ENCODE results near the gene PRKAB1.
"Not testable (repeated sequence)": the region's sequence is repeated elsewhere in the genome, so short reads cannot be mapped to it uniquely, and the experiment has no call there.

PRKAB1 gene, protein sequence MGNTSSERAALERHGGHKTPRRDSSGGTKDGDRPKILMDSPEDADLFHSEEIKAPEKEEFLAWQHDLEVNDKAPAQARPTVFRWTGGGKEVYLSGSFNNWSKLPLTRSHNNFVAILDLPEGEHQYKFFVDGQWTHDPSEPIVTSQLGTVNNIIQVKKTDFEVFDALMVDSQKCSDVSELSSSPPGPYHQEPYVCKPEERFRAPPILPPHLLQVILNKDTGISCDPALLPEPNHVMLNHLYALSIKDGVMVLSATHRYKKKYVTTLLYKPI

DNA sequence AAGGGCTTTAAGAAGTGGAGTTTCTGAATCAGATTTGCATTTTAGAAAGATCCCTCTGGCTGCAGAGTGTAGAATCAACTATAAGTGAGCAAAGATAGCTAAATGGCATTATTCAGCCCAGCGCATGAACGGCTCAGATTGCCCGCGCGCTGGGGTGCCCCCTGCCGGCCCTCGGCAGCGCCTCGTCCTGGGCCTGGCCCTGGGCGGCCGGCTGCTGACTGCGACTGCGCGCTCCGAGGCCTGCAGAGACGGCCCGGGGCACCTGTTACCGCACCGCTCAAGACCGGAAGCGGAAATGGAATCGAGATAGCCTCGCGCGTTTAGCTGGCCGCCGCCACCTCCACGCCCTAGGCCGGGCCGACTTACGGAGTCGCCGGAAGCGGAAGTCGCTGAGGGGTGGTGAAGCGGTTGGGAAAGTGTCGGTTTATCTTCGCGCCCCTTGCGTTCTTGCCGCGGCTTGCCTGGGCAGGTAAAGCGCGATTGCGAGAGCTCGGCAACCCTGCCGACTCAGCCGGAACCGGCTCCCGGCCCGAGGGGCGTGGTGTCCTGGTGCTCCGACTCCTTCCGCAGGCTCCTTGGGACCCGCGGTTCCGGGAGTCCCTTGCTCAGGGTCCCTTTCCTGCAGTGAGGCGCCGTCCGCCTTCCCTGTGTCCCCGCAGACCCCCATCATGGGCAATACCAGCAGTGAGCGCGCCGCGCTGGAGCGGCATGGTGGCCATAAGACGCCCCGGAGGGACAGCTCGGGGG, at the start of gene PRKAB1:
Gene PRKAB1, plus strand, starts transcription at position 557 of the 747 bp plus-strand sequence. Its CDS starts 112 bp downstream, at position 669.
- peak; percentile 97 for DNase-seq

DNA sequence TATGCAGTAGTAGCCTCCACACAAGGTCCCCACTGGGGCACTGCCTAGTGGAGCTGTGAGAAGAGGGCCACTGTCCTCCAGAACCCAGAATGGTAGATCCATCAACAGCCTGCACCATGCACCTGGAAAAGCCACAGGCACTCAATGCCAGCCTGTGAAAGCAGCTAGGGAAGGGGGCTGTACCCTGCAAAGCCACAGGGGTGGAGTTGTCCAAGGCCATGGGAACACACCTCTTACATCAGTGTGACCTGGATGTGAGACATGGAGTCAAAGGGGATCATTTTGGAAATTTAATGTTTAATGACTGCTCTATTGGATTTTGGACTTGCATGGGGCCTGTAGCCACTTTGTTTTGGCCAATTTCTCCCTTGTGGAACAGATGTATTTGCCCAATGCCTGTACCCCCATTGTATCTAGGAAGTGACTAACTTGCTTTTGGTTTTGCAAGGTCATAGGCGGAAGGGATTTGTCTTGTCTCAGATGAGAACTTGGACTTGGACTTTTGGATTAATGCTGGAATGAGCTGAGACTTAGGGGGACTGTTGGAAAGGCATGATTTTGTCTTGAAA, 49.5 kb upstream of the PRKAB1 start:
- not testable (repeated sequence) for DNase-seq

DNA sequence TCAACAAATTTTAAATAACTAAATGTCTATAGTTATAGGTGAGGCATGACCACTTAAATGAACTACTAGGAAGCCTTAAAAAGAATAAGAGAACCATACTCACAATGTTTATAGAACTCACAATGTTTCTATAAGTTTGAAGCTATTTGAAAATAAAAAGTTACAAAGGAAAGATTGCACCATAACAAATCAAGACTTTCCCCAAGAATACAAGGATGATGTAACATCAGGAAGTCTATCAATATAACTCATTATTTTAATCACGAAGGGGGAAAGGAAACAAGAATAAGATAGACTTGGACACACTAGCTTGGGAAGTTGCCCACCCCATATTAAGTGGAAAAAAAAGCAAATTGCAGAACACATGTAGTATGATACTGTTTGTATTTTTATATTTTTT, 47.4 kb upstream of the PRKAB1 start:
- no peak for DNase-seq

DNA sequence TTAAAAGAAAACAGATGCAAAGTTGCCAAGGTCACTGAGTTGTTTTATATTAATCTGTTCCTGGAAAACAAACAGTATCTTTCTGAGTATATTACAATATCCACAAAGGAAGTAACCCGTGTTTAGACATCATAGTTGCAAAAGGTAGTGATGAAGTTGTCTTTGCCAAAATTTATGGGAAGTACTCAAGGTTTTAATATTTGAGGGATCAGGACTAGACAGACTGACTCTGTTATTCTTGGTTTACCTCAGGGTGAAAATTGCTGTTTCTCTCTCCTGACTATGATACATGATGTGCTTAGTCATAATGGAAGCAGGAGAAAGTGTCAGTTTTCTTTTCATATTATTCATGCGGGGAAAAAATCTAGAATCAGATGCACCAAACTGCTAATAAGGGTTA, 46.1 kb upstream of the PRKAB1 start:
- no peak for DNase-seq

DNA sequence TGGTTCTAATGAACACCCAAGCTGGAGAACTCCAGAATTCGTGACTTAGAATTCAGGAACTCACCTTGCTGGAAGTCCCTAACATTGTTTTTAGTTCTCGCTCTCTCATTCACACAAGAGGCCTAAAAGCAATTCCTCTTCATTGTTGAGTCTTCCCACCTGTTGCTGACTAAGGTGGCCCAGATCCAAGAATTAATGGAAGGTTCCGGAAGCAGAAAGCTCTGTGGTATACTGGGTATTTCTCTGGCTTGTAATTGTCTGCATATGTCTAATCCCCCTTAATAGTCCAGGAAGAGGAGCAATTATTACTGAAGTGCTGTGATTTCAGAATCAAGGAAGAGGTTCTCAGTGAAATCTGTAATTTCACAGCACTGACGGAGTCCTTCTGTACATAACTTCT, 43.0 kb upstream of the PRKAB1 start:
- DNase-seq: no peak

DNA sequence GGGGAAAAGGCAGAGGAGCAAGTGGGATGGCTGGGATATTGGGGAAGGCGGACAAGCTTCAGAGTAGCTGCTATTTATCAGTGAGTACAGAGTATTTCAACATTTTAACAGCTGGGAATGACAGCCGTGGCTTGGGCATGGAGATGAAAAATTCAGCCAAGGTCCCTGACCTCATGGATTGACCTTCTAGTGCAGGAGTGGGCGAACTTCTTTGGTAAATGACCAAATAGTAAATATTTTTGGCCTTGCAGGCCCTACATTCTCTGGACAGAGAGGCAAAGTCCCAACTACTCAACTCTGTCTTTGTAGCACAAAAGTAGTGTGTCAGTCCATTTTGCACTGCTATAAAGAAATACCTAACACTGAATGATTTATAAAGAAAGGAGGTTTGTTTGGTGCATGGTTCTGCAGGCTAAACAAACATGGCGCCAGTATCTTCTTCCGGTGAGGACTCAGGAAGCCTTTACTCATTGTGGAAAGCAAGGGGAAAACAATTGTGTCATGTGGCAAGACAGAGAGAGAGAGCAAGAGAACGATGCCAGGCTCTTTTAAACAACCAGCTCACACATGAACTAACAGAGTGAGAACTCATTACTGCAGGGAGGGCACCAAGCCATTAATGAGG, 40.8 kb upstream of the PRKAB1 start:
- DNase-seq: no peak

DNA sequence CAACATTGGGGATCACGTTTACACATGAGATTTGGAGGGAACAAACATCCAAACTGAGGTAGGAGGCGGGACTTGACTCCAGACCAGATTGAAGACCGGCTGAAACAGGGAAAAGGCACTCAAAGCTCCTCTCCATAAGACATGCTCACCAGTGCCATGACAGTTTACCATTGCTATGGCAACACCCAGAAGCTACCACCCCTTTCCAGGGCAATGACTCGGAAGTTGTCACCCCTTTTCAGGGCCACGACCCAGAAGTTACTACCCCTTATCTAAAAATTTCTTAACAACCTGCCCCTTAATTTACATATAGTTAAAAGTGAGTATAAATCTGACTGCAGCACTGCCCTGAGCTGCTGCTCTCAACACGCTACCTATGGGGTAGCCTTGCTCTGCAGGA, 40.2 kb upstream of the PRKAB1 start:
- no peak for DNase-seq

DNA sequence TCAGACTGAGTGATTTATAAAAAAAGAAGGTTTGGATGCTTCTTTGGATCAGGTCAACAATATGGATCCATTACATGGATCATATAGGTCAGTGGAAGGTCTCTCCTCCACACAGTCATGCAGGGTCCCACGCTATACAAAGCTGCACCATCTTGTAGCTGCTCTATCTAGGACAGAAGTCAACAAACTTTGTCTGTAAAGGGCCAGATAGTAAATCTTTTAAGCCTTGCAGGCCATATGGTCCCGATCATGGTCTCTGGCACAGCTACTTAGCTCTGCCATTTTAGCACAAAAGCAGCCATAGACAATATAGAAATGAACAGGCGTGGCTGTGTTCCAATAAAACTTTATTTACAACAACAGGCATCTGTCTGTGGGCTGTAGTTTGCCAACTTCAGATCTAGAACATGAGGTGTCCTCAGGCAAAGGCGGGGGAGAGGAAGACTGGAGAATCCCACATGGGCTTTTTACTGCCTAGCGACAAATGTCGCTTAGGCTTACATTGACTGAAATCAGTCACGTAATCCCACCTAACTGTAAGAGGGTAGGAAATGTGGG, 37.6 kb upstream of the PRKAB1 start:
- DNase-seq: no peak

- no peak for DNase-seq
Observed at GRCh38 chr12:119630962-119631550, 36.9 kb upstream of the PRKAB1 start.

- no peak for DNase-seq
Observed at GRCh38 chr12:119631930-119632678, 35.8 kb upstream of the PRKAB1 start.

- no peak for DNase-seq
Observed at GRCh38 chr12:119634743-119635142, 33.2 kb upstream of the PRKAB1 start.

GRCh38 chr12:119642986-119643385, 24.9 kb upstream of the PRKAB1 start:
- DNase-seq: no peak

DNA sequence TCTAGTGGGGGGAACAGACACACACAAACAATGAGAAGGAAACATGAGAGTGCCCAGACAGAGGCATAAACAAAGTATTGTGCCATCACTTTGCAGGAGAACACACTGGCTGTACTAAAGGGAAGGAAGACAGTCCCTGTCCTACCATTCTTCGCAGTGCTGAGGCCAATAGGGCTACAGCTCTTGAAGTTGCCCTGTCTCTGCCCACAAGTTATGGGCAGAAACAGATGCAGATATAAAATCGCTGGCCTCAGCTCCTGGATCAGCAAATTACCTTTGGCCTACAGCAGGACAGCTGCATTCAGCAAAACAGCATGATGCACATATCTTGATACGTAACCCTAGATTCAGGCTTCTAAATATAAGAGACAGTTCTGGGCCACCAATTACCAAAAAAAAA, 23.0 kb upstream of the PRKAB1 start:
- no peak for DNase-seq

DNA sequence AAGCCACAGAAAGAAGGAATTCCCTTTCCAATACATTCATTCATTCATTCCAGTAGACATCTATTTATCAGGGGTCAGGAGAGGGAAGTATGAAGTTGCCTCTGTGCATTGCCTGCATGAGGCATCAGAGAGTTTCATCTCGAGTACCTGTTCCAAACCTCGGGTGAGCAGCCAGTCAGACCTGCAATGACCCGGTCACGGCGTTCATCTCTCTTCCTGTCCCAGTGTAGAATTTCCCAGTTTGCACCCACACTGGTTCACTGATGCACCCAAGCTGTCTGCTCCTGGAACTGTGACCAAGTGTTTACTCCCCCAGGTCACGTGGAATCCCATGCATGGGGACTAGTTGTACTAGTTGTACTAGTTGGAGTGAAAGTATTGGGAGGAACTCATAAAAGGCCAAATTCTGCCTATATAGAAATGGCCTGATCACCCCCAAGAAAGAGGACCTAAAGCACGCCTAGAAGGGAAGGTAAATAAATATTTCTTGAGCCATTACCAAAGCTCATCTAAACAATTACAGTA, 22.3 kb upstream of the PRKAB1 start:
- no peak for DNase-seq

DNA sequence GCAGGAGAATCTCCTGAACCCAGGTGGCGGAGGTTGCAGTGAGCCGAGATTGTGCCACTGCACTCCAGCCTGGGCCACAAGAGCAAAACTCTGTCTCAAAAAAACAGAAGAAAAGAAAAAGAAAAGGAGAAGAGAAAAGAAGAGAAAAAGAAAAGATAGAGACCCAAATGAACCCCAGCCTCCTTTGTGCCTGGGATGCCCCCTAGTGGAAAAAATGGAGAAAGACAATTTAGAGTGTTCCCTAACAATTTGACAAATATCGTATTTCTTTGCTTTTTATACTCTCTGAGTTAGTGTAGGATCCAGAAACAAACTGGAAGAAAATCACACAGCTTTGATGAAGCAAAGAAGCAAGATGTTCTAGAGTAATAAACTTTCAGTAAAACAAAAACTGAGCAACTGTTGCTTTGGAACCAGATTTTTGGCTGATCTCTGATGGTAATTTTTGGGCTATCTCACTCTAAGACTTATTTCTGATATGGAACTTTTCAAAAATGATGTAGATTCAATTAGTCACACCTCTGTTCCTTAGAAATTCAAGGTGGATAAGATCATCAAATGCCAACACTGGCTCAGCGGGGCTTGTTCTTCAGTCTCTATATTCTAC, 18.6 kb upstream of the PRKAB1 start:
- DNase-seq: no peak

DNA sequence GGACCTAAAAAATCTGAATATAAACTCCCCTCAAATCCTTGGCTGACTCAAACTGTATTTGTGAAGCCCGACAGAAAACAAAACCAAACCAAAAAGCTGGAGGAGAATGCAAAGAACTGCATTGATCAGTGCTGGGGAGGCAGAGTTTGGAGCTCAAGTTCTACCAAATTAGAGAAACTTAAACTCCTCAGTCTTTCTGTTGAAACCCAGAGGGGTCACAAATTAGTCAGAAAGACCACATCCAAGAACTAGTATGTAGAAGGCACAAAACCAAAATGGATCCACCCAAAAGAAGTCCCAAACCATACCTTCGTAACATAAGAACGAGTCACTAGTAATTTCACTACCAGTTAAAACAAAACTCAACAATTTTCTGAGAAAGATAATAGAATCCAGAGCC, 15.3 kb upstream of the PRKAB1 start:
- DNase-seq: no peak

- DNase-seq: not testable (repeated sequence)
Observed at GRCh38 chr12:119657001-119657400, 10.9 kb upstream of the PRKAB1 start.

GRCh38 chr12:119658166-119658565, 9.8 kb upstream of the PRKAB1 start:
- not testable (repeated sequence) for DNase-seq

DNA sequence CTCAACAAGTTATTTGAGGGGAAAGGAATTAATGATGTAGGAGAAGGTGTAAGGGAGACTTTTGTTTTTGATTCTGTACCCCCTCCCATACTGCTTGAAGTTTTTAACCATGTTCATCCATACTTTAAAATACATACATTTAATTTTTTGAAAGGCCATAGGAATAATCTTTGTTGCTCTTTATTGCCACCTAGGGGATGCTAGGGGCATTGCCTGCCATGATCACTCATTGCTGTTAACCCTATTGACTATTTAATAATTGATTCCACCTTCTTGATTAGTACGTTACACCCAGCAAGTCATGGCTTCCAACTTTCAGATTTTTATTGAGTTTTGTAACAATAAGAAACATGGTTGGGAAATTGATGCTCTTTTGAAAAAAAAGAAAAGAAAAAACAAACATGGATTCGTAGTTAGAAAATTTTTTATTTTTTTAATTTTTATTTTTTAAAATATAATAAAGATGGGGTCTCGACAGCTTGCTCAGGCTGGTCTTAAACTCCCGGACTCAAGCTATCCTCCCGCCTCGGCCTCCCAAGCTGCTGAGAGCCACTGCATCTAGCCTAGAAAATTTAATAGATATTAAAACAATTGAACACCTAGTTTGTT, 8.5 kb upstream of the PRKAB1 start:
- peak; percentile 26 for DNase-seq

GRCh38 chr12:119660076-119660475, 7.9 kb upstream of the PRKAB1 start:
- DNase-seq: no peak

GRCh38 chr12:119661882-119662281, 6.1 kb upstream of the PRKAB1 start:
- DNase-seq: no peak
